HEK293 (cell line): ENCODE measurements around the gene ILF3.

Experiments
- BCL11A ChIP-seq: fragments of 450-650 bp; formaldehyde crosslinking; IDR thresholded peaks from 2 replicates; pipeline ENCODE4 v1.5.1; 2016; ENCODE audit warnings: low read depth, missing biosample characterization, missing genetic modification characterization
- HOXA7 ChIP-seq: sonication (generic); formaldehyde crosslinking; IDR thresholded peaks from 2 replicates; pipeline ENCODE4 v1.8.1; 2022; ENCODE audit warnings: missing genetic modification reagents, borderline replicate concordance
- RBAK ChIP-seq: fragments of 450-650 bp; formaldehyde crosslinking; IDR thresholded peaks from 2 replicates; pipeline ENCODE4 v1.5.1; 2016; ENCODE audit warnings: missing biosample characterization, missing genetic modification characterization
- SP7 ChIP-seq: fragments of 450-650 bp; formaldehyde crosslinking; IDR thresholded peaks from 2 replicates; pipeline ENCODE4 v1.5.1; 2016; ENCODE audit warnings: missing biosample characterization, missing genetic modification characterization
- ZBTB7A ChIP-seq: fragments of 450-650 bp; formaldehyde crosslinking; IDR thresholded peaks from 2 replicates; pipeline ENCODE4 v1.5.1; 2016; ENCODE audit warnings: low read depth, missing biosample characterization, missing genetic modification characterization
- ZNF146 ChIP-seq: fragments of 450-650 bp; formaldehyde crosslinking; IDR thresholded peaks from 2 replicates; pipeline ENCODE4 v1.5.1; 2016; ENCODE audit warnings: missing biosample characterization, missing genetic modification characterization
- ZNF24 ChIP-seq: fragments of 450-650 bp; formaldehyde crosslinking; IDR thresholded peaks from 2 replicates; pipeline ENCODE4 v1.5.1; 2016; ENCODE audit warnings: missing biosample characterization, missing genetic modification characterization
- ZNF274 ChIP-seq, 2 experiments: fragments of 200-500 bp in 1 of 2; fragments of 450-650 bp in 1 of 2; sonication (Bioruptor generic) in 1 of 2; formaldehyde crosslinking in 1 of 2; IDR thresholded peaks; 2 replicates each; pipeline versions ENCODE4 v1.5.1 to v1.6.1; 2014 to 2016; ENCODE audit warnings: borderline replicate concordance in 1 of 2, inconsistent platforms in 1 of 2, low read length in 1 of 2, missing biosample characterization in 1 of 2, missing genetic modification characterization in 1 of 2
- ZNF354C ChIP-seq: fragments of 450-650 bp; formaldehyde crosslinking; IDR thresholded peaks from 2 replicates; pipeline ENCODE4 v1.5.1; 2016; ENCODE audit warnings: missing biosample characterization, missing genetic modification characterization, low read depth, borderline replicate concordance
- ZNF366 ChIP-seq: fragments of 450-650 bp; formaldehyde crosslinking; conservative IDR thresholded peaks from 2 replicates; pipeline ENCODE4 v1.5.1; 2016; ENCODE audit warnings: missing biosample characterization, missing genetic modification characterization
- ZNF423 ChIP-seq: fragments of 450-650 bp; formaldehyde crosslinking; IDR thresholded peaks from 2 replicates; pipeline ENCODE4 v1.5.1; 2016; ENCODE audit warnings: missing biosample characterization, missing genetic modification characterization
- ZNF433 ChIP-seq: fragments of 450-650 bp; formaldehyde crosslinking; IDR thresholded peaks from 2 replicates; pipeline ENCODE4 v1.5.1; 2016; ENCODE audit warnings: missing biosample characterization, missing genetic modification characterization, low read depth
- ZNF521 ChIP-seq: fragments of 450-650 bp; formaldehyde crosslinking; IDR thresholded peaks from 2 replicates; pipeline ENCODE4 v1.5.1; 2017; ENCODE audit warnings: missing biosample characterization, mild to moderate bottlenecking, missing genetic modification characterization
- ZNF544 ChIP-seq: fragments of 450-650 bp; formaldehyde crosslinking; IDR thresholded peaks from 2 replicates; pipeline ENCODE4 v1.5.0; 2017; ENCODE audit warnings: missing biosample characterization, missing genetic modification characterization
- ZNF555 ChIP-seq: fragments of 450-650 bp; formaldehyde crosslinking; conservative IDR thresholded peaks from 2 replicates; pipeline ENCODE4 v1.5.1; 2017; ENCODE audit warnings: missing biosample characterization, mild to moderate bottlenecking, missing genetic modification characterization, inconsistent platforms
- ZNF571 ChIP-seq: fragments of 450-650 bp; formaldehyde crosslinking; IDR thresholded peaks from 2 replicates; pipeline ENCODE4 v1.5.0; 2017; ENCODE audit warnings: missing biosample characterization, missing genetic modification characterization
- ZNF585B ChIP-seq: fragments of 450-650 bp; formaldehyde crosslinking; IDR thresholded peaks from 2 replicates; pipeline ENCODE4 v1.5.1; 2016; ENCODE audit warnings: missing biosample characterization, missing genetic modification characterization
- ZNF621 ChIP-seq: fragments of 450-650 bp; formaldehyde crosslinking; IDR thresholded peaks from 2 replicates; pipeline ENCODE4 v1.5.1; 2017; ENCODE audit warnings: missing biosample characterization, missing genetic modification characterization
- TF ChIP-seq, protein P1 (sequence below): fragments of 450-650 bp; formaldehyde crosslinking; IDR thresholded peaks from 2 replicates; pipeline ENCODE4 v1.5.1; 2016; ENCODE audit warnings: missing biosample characterization, missing genetic modification characterization
- TF ChIP-seq, protein P2 (sequence below): fragments of 450-650 bp; formaldehyde crosslinking; IDR thresholded peaks from 2 replicates; pipeline ENCODE4 v1.5.1; 2016; ENCODE audit warnings: missing biosample characterization, missing genetic modification characterization, borderline replicate concordance
- TF ChIP-seq, protein P3 (sequence below): fragments of 450-650 bp; formaldehyde crosslinking; IDR thresholded peaks from 2 replicates; pipeline ENCODE4 v1.5.1; 2016; ENCODE audit warnings: missing biosample characterization, missing genetic modification characterization
- TF ChIP-seq, protein P4 (sequence below): fragments of 450-650 bp; formaldehyde crosslinking; IDR thresholded peaks from 2 replicates; pipeline ENCODE4 v1.5.1; 2017; ENCODE audit warnings: missing biosample characterization, missing genetic modification characterization
- TF ChIP-seq, protein P5 (sequence below): fragments of 450-650 bp; formaldehyde crosslinking; IDR thresholded peaks from 2 replicates; pipeline ENCODE4 v1.5.1; 2016; ENCODE audit warnings: missing biosample characterization, missing genetic modification characterization
- TF ChIP-seq, protein P6 (sequence below): fragments of 450-650 bp; formaldehyde crosslinking; IDR thresholded peaks from 2 replicates; pipeline ENCODE4 v1.5.1; 2016; ENCODE audit warnings: missing biosample characterization, missing genetic modification characterization
- TF ChIP-seq, protein P7 (sequence below): fragments of 450-650 bp; formaldehyde crosslinking; IDR thresholded peaks from 2 replicates; pipeline ENCODE4 v1.5.1; 2016; ENCODE audit warnings: missing biosample characterization, missing genetic modification characterization

ILF3 gene

DNA sequence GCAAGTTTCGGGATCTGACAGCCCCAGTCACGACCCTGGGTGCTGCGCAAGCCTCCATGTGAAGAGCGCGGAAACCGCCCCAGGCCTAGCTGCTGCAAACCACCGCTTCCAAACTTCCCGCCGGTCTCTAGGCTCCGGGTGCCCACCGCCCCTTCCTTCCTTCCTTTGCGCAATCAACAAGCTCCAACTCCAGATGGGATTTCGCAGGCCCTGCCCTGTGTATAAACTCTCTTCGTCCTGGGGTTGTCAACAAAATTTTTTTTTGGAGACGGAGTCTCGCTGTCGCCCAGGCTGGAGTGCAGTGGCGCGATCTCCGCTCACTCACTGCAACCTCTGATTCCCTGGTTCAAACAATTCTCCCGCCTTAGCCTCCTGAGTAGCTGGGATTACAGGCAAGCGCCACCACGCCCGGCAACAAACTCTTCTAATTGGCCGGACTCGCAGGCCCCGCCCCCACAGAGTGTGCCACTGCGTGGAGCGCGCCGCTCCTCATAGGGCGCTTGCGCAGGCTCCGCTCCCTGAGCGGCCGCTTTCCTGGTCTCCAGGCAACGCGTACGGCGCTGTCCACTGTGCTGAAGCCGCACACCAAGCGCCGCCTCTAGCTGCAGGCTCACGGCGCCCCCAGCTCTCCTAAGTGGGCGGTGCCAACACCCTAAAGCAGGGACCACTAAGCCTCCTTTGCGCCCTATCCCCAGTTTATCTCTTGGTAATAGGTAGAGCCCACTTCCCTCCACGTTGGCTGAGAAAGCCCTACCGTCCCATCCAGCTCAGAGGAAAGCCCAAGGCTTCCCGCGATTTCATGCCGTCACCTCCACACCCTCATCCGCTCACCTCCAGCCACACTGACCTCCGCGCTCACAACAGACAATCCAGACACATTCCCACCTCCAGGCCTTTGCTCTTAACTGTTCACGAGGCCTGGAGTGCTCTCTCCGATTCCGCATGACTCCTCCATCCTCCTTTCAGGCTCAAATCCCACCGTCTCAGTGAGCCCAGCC, 41.6 kb downstream of the ILF3 start (continued):
- TF ChIP-seq, protein P1, sequence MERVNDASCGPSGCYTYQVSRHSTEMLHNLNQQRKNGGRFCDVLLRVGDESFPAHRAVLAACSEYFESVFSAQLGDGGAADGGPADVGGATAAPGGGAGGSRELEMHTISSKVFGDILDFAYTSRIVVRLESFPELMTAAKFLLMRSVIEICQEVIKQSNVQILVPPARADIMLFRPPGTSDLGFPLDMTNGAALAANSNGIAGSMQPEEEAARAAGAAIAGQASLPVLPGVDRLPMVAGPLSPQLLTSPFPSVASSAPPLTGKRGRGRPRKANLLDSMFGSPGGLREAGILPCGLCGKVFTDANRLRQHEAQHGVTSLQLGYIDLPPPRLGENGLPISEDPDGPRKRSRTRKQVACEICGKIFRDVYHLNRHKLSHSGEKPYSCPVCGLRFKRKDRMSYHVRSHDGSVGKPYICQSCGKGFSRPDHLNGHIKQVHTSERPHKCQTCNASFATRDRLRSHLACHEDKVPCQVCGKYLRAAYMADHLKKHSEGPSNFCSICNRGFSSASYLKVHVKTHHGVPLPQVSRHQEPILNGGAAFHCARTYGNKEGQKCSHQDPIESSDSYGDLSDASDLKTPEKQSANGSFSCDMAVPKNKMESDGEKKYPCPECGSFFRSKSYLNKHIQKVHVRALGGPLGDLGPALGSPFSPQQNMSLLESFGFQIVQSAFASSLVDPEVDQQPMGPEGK: no peak; the same call in 1 of the 2 replicates
- no peak for TF ChIP-seq BCL11A (tag by site-specific recombination)
- TF ChIP-seq ZNF521: no peak
- TF ChIP-seq ZNF544: no peak
- TF ChIP-seq, protein P2, sequence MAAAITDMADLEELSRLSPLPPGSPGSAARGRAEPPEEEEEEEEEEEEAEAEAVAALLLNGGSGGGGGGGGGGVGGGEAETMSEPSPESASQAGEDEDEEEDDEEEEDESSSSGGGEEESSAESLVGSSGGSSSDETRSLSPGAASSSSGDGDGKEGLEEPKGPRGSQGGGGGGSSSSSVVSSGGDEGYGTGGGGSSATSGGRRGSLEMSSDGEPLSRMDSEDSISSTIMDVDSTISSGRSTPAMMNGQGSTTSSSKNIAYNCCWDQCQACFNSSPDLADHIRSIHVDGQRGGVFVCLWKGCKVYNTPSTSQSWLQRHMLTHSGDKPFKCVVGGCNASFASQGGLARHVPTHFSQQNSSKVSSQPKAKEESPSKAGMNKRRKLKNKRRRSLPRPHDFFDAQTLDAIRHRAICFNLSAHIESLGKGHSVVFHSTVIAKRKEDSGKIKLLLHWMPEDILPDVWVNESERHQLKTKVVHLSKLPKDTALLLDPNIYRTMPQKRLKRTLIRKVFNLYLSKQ: no peak
- no peak for TF ChIP-seq ZNF585B
- no peak for TF ChIP-seq ZNF274 (IDR thresholded peaks at IDR 0.05; ENCODE audit: low read length)
- no peak for TF ChIP-seq ZNF274 (tag by site-specific recombination; IDR thresholded peaks at IDR 0.05; ENCODE audit: borderline replicate concordance)
- TF ChIP-seq SP7: peak; percentile 71; the same call in 1 of the 2 replicates
- TF ChIP-seq, protein P3, sequence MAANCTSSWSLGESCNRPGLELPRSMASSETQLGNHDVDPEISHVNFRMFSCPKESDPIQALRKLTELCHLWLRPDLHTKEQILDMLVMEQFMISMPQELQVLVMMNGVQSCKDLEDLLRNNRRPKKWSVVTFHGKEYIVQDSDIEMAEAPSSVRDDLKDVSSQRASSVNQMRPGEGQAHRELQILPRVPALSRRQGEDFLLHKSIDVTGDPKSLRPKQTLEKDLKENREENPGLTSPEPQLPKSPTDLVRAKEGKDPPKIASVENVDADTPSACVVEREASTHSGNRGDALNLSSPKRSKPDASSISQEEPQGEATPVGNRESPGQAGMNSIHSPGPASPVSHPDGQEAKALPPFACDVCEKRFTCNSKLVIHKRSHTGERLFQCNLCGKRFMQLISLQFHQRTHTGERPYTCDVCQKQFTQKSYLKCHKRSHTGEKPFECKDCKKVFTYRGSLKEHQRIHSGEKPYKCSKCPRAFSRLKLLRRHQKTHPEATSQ (tag by site-specific recombination): 0 out of 2 replicates have a peak, but pooled peaks have one; percentile 57
- no peak for TF ChIP-seq ZNF555 (tag by site-specific recombination)
- peak; percentile 77 for TF ChIP-seq ZNF366
- no peak for TF ChIP-seq HOXA7 (CRISPR knock-in tag)
- TF ChIP-seq ZNF146 (tag by site-specific recombination): no peak
- TF ChIP-seq, protein P4, sequence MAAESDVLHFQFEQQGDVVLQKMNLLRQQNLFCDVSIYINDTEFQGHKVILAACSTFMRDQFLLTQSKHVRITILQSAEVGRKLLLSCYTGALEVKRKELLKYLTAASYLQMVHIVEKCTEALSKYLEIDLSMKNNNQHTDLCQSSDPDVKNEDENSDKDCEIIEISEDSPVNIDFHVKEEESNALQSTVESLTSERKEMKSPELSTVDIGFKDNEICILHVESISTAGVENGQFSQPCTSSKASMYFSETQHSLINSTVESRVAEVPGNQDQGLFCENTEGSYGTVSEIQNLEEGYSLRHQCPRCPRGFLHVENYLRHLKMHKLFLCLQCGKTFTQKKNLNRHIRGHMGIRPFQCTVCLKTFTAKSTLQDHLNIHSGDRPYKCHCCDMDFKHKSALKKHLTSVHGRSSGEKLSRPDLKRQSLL: peak; percentile 27; the same call in 1 of the 2 replicates
- TF ChIP-seq, protein P5, sequence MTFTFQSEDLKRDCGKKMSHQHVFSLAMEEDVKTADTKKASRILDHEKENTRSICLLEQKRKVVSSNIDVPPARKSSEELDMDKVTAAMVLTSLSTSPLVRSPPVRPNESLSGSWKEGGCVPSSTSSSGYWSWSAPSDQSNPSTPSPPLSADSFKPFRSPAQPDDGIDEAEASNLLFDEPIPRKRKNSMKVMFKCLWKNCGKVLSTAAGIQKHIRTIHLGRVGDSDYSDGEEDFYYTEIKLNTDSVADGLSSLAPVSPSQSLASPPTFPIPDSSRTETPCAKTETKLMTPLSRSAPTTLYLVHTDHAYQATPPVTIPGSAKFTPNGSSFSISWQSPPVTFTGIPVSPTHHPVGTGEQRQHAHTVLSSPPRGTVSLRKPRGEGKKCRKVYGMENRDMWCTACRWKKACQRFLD: no peak
- TF ChIP-seq ZNF423 (tag by site-specific recombination): no peak
- TF ChIP-seq, protein P6, sequence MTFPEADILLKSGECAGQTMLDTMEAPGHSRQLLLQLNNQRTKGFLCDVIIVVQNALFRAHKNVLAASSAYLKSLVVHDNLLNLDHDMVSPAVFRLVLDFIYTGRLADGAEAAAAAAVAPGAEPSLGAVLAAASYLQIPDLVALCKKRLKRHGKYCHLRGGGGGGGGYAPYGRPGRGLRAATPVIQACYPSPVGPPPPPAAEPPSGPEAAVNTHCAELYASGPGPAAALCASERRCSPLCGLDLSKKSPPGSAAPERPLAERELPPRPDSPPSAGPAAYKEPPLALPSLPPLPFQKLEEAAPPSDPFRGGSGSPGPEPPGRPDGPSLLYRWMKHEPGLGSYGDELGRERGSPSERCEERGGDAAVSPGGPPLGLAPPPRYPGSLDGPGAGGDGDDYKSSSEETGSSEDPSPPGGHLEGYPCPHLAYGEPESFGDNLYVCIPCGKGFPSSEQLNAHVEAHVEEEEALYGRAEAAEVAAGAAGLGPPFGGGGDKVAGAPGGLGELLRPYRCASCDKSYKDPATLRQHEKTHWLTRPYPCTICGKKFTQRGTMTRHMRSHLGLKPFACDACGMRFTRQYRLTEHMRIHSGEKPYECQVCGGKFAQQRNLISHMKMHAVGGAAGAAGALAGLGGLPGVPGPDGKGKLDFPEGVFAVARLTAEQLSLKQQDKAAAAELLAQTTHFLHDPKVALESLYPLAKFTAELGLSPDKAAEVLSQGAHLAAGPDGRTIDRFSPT (tag by site-specific recombination): 0 out of 2 replicates have a peak, but pooled peaks have one; percentile 23
- TF ChIP-seq ZNF571 (tag by site-specific recombination): no peak
- no peak; the same call in none of the 2 replicates for TF ChIP-seq ZNF24 (tag by site-specific recombination)
- no peak for TF ChIP-seq ZNF354C (tag by site-specific recombination)
- no peak for TF ChIP-seq RBAK (tag by site-specific recombination)
- no peak for TF ChIP-seq ZNF621
- no peak for TF ChIP-seq ZNF433 (tag by site-specific recombination)
- no peak for TF ChIP-seq ZBTB7A (tag by site-specific recombination)
- TF ChIP-seq, protein P7, sequence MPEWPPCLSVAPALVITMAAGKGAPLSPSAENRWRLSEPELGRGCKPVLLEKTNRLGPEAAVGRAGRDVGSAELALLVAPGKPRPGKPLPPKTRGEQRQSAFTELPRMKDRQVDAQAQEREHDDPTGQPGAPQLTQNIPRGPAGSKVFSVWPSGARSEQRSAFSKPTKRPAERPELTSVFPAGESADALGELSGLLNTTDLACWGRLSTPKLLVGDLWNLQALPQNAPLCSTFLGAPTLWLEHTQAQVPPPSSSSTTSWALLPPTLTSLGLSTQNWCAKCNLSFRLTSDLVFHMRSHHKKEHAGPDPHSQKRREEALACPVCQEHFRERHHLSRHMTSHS (tag by site-specific recombination): no peak
